ENCODE measurements around the gene MXD3. TPM values are rescaled to one million over a fixed set of nuclear protein-coding genes. Genes with fewer than 3 reads are reported as not detected.

MXD3 gene
- total and polyA plus RNA-seq, 8 donors, result 6.8 to 86.9 (median 20.4) TPM

GRCh38 chr5:177355162-177355867 is 43.6 kb upstream of the MXD3 start:
- WGBS, 5 donors, result 70 to 92% (median 91%) methylated on average over 1 of the region's 1 CpG
- no peak overlapping the region for H3K27ac ChIP-seq
- H3K27me3 ChIP-seq, result no peaks in the 10 kb centered on the region
- H3K9me3 ChIP-seq, result no peaks in the 10 kb centered on the region
- peaks cover 11 to 63% (median 39%) of the 10 kb centered on the region in 4 donors for H3K4me1 ChIP-seq
- no peak overlapping the region for H3K4me3 ChIP-seq
- H3K36me3 ChIP-seq, result no peaks in the 10 kb centered on the region
- DNase-seq, result no peak
- TF ChIP-seq POLR2A (IDR thresholded peaks at IDR 0.05) (no peak), POLR2AphosphoS5 (IDR thresholded peaks at IDR 0.05) (no peak), CTCF (IDR thresholded peaks at IDR 0.05) (no peak), EP300 (IDR thresholded peaks at IDR 0.05) (no peak)
- intact Hi-C loops (cut with DNase I; ENCODE audit: low total_unique reads), result no loop called here

- Histone ChIP-seq H3K27me3 (no peaks in the 10 kb centered on the region), H3K27ac (no peak overlapping the region), H3K36me3 (peaks cover 0 to 5% (median 2%) of the 10 kb centered on the region in 4 donors), H3K4me1 (peaks cover 17 to 63% (median 43%) of the 10 kb centered on the region in 4 donors), H3K4me3 (no peak overlapping the region), H3K9me3 (no peaks in the 10 kb centered on the region)
- DNase-seq, result no peak
- WGBS, 5 donors, result 76 to 82% (median 77%) methylated on average over 3 of the region's 3 CpGs
- intact Hi-C loops (cut with DNase I; ENCODE audit: low total_unique reads), result no loop called here
- TF ChIP-seq EP300 (IDR thresholded peaks at IDR 0.05) (no peak), CTCF (IDR thresholded peaks at IDR 0.05) (no peak), POLR2AphosphoS5 (IDR thresholded peaks at IDR 0.05) (no peak), POLR2A (IDR thresholded peaks at IDR 0.05) (no peak)
These were observed 43.0 kb upstream of the MXD3 start for GRCh38 chr5:177354711-177355110.

GRCh38 chr5:177354256-177354655 is 42.6 kb upstream of the MXD3 start:
- H3K36me3 ChIP-seq, result peaks cover 0 to 10% (median 5%) of the 10 kb centered on the region in 4 donors
- 78 to 92% (median 81%) methylated on average over 3 of the region's 3 CpGs for WGBS, 5 donors
- DNase-seq, result no peak
- H3K9me3 ChIP-seq, result no peaks in the 10 kb centered on the region
- no peak overlapping the region for H3K27ac ChIP-seq
- intact Hi-C loops (cut with DNase I; ENCODE audit: low total_unique reads), result no loop called here
- no peak overlapping the region for H3K4me3 ChIP-seq
- TF ChIP-seq EP300 (IDR thresholded peaks at IDR 0.05) (no peak), POLR2AphosphoS5 (IDR thresholded peaks at IDR 0.05) (no peak), POLR2A (IDR thresholded peaks at IDR 0.05) (no peak), CTCF (IDR thresholded peaks at IDR 0.05) (no peak)
- no peaks in the 10 kb centered on the region for H3K27me3 ChIP-seq
- peaks cover 22 to 63% (median 44%) of the 10 kb centered on the region in 4 donors for H3K4me1 ChIP-seq

GRCh38 chr5:177353093-177353492 is 41.4 kb upstream of the MXD3 start:
- WGBS, 5 donors, result 62 to 85% (median 80%) methylated on average over 3 to 5 of the region's 5 CpGs
- Histone ChIP-seq H3K4me1 (peaks cover 27 to 63% (median 44%) of the 10 kb centered on the region in 4 donors), H3K9me3 (no peaks in the 10 kb centered on the region), H3K27me3 (no peaks in the 10 kb centered on the region), H3K4me3 (no peak overlapping the region), H3K36me3 (peaks cover 0 to 14% (median 8%) of the 10 kb centered on the region in 4 donors), H3K27ac (no peak overlapping the region)
- no peak for DNase-seq
- TF ChIP-seq POLR2AphosphoS5 (IDR thresholded peaks at IDR 0.05), result no peak
- TF ChIP-seq POLR2A (IDR thresholded peaks at IDR 0.05), result no peak
- TF ChIP-seq EP300 (IDR thresholded peaks at IDR 0.05), result no peak
- intact Hi-C loops (cut with DNase I; ENCODE audit: low total_unique reads), result no loop called here

Measured in stomach (tissue), 9 donors.